Astrocyte (in vitro differentiated cells and primary cell): ENCODE data around the gene NARS2. TPM values are rescaled to one million over a fixed set of nuclear protein-coding genes. Genes with fewer than 3 reads are reported as not detected.
A peak's percentile ranks its signal among the peaks of the same experiment; 100 is the strongest.

Experiments
- DNase-seq: peaks from one replicate; pipeline ENCODE4 v3.0.0-alpha.2; 2010; ENCODE audit warnings: low read depth
- FAIRE-seq: peaks from 2 replicates; lab custom pipeline; 2011; peaks lifted over from hg19 to GRCh38; lab: Jason Lieb, UNC
- H2AFZ ChIP-seq: 2 replicates; pipeline ENCODE4 v1.6.0; 2012; ENCODE audit warnings: low read depth, low read length, inconsistent platforms
- H3K27ac ChIP-seq: 2 replicates; pipeline ENCODE4 v1.5.1; 2011; ENCODE audit warnings: low read depth, low read length, inconsistent platforms
- H3K27me3 ChIP-seq: 2 replicates; pipeline ENCODE4 v1.6.0; 2011; ENCODE audit warnings: low read length, inconsistent platforms; ENCODE audit not compliant: insufficient read depth
- H3K36me3 ChIP-seq: 2 replicates; pipeline ENCODE4 v1.5.1; 2011; ENCODE audit warnings: low read length, inconsistent platforms; ENCODE audit not compliant: insufficient read depth
- H3K4me1 ChIP-seq: 2 replicates; pipeline ENCODE4 v1.5.1; 2011; ENCODE audit warnings: low read length, inconsistent platforms; ENCODE audit not compliant: insufficient read depth
- H3K4me2 ChIP-seq: 2 replicates; pipeline ENCODE4 v1.6.0; 2012; ENCODE audit warnings: low read length, inconsistent platforms
- H3K4me3 ChIP-seq: 2 replicates; pipeline ENCODE4 v1.5.1; 2011; ENCODE audit warnings: low read depth, mild to moderate bottlenecking, low read length, inconsistent platforms; ENCODE audit not compliant: insufficient read depth
- H3K79me2 ChIP-seq: 2 replicates; pipeline ENCODE4 v1.6.0; 2012; ENCODE audit warnings: mild to moderate bottlenecking, low read length, inconsistent platforms; ENCODE audit not compliant: insufficient read depth
- H3K9ac ChIP-seq: 2 replicates; pipeline ENCODE4 v1.6.0; 2012; ENCODE audit warnings: mild to moderate bottlenecking, low read length, inconsistent platforms
- H3K9me3 ChIP-seq: 2 replicates; pipeline ENCODE4 v1.5.1; 2012; ENCODE audit warnings: low read depth, mild to moderate bottlenecking, low read length, inconsistent platforms; ENCODE audit not compliant: insufficient read depth
- H4K20me1 ChIP-seq: 2 replicates; pipeline ENCODE4 v1.6.0; 2012; ENCODE audit warnings: low read length, inconsistent platforms; ENCODE audit not compliant: insufficient read depth
- H3K27ac Mint-ChIP-seq: one replicate; pipeline ENCODE4 v1.8.0; 2021; ENCODE audit warnings: mild to moderate bottlenecking, mixed read lengths; ENCODE audit not compliant: unreplicated experiment
- H3K27me3 Mint-ChIP-seq: one replicate; pipeline ENCODE4 v1.8.0; 2021; ENCODE audit warnings: low read depth, mixed read lengths; ENCODE audit not compliant: unreplicated experiment
- H3K36me3 Mint-ChIP-seq: one replicate; pipeline ENCODE4 v1.8.0; 2021; ENCODE audit warnings: low read depth, mixed read lengths; ENCODE audit not compliant: unreplicated experiment
- H3K4me1 Mint-ChIP-seq: one replicate; pipeline ENCODE4 v1.8.0; 2021; ENCODE audit warnings: low read depth, mixed read lengths; ENCODE audit not compliant: unreplicated experiment
- H3K4me3 Mint-ChIP-seq: one replicate; pipeline ENCODE4 v1.8.0; 2021; ENCODE audit warnings: mild to moderate bottlenecking, moderate library complexity, mixed read lengths; ENCODE audit not compliant: unreplicated experiment
- H3K9me3 Mint-ChIP-seq: one replicate; pipeline ENCODE4 v1.8.0; 2021; ENCODE audit warnings: mild to moderate bottlenecking, mixed read lengths; ENCODE audit not compliant: unreplicated experiment
- EZH2 ChIP-seq: IDR thresholded peaks from 2 replicates; pipeline ENCODE4 v1.6.1; 2012; ENCODE audit warnings: mild to moderate bottlenecking, low read length, inconsistent platforms; ENCODE audit not compliant: insufficient read depth
- total RNA-seq: library from RNA; stranded (reverse); gene quantifications from 2 replicates; pipeline ENCODE4 v1.2.1, GENCODE V29; 2021
- TF ChIP-seq, protein P1 (sequence below): IDR thresholded peaks from 2 replicates; pipeline ENCODE4 v1.5.1; 2011; ENCODE audit warnings: low read depth, mild to moderate bottlenecking, inconsistent platforms, low read length, moderate library complexity; ENCODE audit not compliant: insufficient read depth

Gene NARS2
- total RNA-seq, 1 donor from 2014 or later: 10.1 TPM

- Mint-ChIP-seq H3K27me3 (no peaks in the 10 kb centered on the region), H3K4me3 (no peak overlapping the region), H3K36me3 (peaks cover 2% of the 10 kb centered on the region), H3K9me3 (peaks cover 17% of the 10 kb centered on the region), H3K27ac (no peak overlapping the region), H3K4me1 (no peaks in the 10 kb centered on the region)
- TF ChIP-seq, protein P1, sequence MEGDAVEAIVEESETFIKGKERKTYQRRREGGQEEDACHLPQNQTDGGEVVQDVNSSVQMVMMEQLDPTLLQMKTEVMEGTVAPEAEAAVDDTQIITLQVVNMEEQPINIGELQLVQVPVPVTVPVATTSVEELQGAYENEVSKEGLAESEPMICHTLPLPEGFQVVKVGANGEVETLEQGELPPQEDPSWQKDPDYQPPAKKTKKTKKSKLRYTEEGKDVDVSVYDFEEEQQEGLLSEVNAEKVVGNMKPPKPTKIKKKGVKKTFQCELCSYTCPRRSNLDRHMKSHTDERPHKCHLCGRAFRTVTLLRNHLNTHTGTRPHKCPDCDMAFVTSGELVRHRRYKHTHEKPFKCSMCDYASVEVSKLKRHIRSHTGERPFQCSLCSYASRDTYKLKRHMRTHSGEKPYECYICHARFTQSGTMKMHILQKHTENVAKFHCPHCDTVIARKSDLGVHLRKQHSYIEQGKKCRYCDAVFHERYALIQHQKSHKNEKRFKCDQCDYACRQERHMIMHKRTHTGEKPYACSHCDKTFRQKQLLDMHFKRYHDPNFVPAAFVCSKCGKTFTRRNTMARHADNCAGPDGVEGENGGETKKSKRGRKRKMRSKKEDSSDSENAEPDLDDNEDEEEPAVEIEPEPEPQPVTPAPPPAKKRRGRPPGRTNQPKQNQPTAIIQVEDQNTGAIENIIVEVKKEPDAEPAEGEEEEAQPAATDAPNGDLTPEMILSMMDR: peak; percentile 39
- no peak for TF ChIP-seq EZH2
- Histone ChIP-seq H2AFZ (no peak overlapping the region), H3K36me3 (no peaks in the 10 kb centered on the region), H3K27me3 (no peaks in the 10 kb centered on the region), H4K20me1 (no peaks in the 10 kb centered on the region), H3K9ac (no peak overlapping the region), H3K4me2 (no peak overlapping the region), H3K79me2 (no peaks in the 10 kb centered on the region), H3K4me1 (no peaks in the 10 kb centered on the region), H3K4me3 (no peak overlapping the region), H3K9me3 (peaks cover 8% of the 10 kb centered on the region), H3K27ac (no peak overlapping the region)
- FAIRE-seq (no peak), DNase-seq (no peak)
These were observed 11.9 kb upstream of the NARS2 start for GRCh38 chr11:78586452-78587046.

GRCh38 chr11:78583889-78584288 is 9.2 kb upstream of the NARS2 start:
- Histone ChIP-seq H3K27me3 (no peaks in the 10 kb centered on the region), H3K27ac (no peak overlapping the region), H3K4me1 (no peaks in the 10 kb centered on the region), H3K36me3 (no peaks in the 10 kb centered on the region), H3K79me2 (no peaks in the 10 kb centered on the region), H3K4me2 (no peak overlapping the region), H3K4me3 (no peak overlapping the region), H4K20me1 (no peaks in the 10 kb centered on the region), H3K9me3 (peaks cover 8% of the 10 kb centered on the region), H2AFZ (no peak overlapping the region), H3K9ac (no peak overlapping the region)
- no peak for TF ChIP-seq EZH2
- TF ChIP-seq, protein P1: no peak
- no peak overlapping the region for H3K4me3 Mint-ChIP-seq
- no peak for DNase-seq
- peaks cover 22% of the 10 kb centered on the region for H3K9me3 Mint-ChIP-seq
- H3K27me3 Mint-ChIP-seq: no peaks in the 10 kb centered on the region
- H3K36me3 Mint-ChIP-seq: peaks cover 2% of the 10 kb centered on the region
- H3K27ac Mint-ChIP-seq: no peak overlapping the region
- H3K4me1 Mint-ChIP-seq: no peaks in the 10 kb centered on the region
- no peak for FAIRE-seq

DNA sequence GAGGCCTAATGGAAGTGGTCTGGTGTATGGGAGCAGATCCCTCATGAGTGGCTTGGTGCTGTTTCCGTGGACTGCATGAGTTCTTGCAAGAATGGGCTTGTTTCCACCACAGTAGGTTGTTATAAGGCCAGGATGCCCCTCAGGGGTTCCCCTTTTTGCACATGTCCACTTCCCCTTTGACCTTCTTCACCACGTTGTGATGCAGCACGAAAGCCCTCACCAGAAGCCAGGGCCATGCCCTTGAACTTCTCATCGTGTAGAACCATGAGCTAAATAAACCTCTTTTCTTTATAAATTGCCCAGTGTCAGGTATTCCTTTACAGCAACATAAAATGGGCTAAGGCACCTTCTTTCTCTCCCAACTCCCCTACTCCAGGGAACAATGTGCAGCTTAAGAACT is 2.8 kb upstream of the NARS2 start:
- no peaks in the 10 kb centered on the region for H3K36me3 Mint-ChIP-seq
- no peak for TF ChIP-seq EZH2
- TF ChIP-seq, protein P1: no peak
- DNase-seq (no peak), FAIRE-seq (no peak)
- no peak overlapping the region for H3K4me3 Mint-ChIP-seq
- no peak overlapping the region for H3K4me3 ChIP-seq
- H3K27me3 Mint-ChIP-seq: no peaks in the 10 kb centered on the region
- no peaks in the 10 kb centered on the region for H3K36me3 ChIP-seq
- no peak overlapping the region for H3K27ac ChIP-seq
- no peaks in the 10 kb centered on the region for H3K9me3 ChIP-seq
- H3K27me3 ChIP-seq: no peaks in the 10 kb centered on the region
- H3K4me2 ChIP-seq: no peak overlapping the region
- H2AFZ ChIP-seq: no peak overlapping the region
- H3K4me1 Mint-ChIP-seq: peaks cover 5% of the 10 kb centered on the region
- no peak overlapping the region for H3K9ac ChIP-seq
- H3K4me1 ChIP-seq: peaks cover 8% of the 10 kb centered on the region
- H3K79me2 ChIP-seq: peaks cover 18% of the 10 kb centered on the region
- H4K20me1 ChIP-seq: no peaks in the 10 kb centered on the region
- H3K9me3 Mint-ChIP-seq: peaks cover 5% of the 10 kb centered on the region
- no peak overlapping the region for H3K27ac Mint-ChIP-seq
